ENCODE data around the gene SEMA4D.
A peak's percentile ranks its signal among the peaks of the same experiment; 100 is the strongest.

SEMA4D gene

GRCh38 chr9:89390068-89390555 is 107.8 kb downstream of the SEMA4D start:
- no peak overlapping the region for H3K4me3 ChIP-seq (replicated peaks; ENCODE audit: insufficient read depth, low read length)
- no peaks in the 10 kb centered on the region for H3K27me3 ChIP-seq (ENCODE audit: insufficient read depth, poor library complexity, severe bottlenecking)
- H3K27ac ChIP-seq (replicated peaks), result no peak overlapping the region
- DNase-seq (ENCODE audit: low read depth in 1 of 2, low spot score in 1 of 2), result no peak
- TF ChIP-seq POLR2AphosphoS5 (IDR thresholded peaks at IDR 0.05; ENCODE audit: low read depth) (no peak), SPI1 (IDR thresholded peaks at IDR 0.05; ENCODE audit: borderline replicate concordance, low read depth) (no peak), GABPA (IDR thresholded peaks at IDR 0.05; ENCODE audit: low read depth) (no peak)
- TF ChIP-seq, protein P1, sequence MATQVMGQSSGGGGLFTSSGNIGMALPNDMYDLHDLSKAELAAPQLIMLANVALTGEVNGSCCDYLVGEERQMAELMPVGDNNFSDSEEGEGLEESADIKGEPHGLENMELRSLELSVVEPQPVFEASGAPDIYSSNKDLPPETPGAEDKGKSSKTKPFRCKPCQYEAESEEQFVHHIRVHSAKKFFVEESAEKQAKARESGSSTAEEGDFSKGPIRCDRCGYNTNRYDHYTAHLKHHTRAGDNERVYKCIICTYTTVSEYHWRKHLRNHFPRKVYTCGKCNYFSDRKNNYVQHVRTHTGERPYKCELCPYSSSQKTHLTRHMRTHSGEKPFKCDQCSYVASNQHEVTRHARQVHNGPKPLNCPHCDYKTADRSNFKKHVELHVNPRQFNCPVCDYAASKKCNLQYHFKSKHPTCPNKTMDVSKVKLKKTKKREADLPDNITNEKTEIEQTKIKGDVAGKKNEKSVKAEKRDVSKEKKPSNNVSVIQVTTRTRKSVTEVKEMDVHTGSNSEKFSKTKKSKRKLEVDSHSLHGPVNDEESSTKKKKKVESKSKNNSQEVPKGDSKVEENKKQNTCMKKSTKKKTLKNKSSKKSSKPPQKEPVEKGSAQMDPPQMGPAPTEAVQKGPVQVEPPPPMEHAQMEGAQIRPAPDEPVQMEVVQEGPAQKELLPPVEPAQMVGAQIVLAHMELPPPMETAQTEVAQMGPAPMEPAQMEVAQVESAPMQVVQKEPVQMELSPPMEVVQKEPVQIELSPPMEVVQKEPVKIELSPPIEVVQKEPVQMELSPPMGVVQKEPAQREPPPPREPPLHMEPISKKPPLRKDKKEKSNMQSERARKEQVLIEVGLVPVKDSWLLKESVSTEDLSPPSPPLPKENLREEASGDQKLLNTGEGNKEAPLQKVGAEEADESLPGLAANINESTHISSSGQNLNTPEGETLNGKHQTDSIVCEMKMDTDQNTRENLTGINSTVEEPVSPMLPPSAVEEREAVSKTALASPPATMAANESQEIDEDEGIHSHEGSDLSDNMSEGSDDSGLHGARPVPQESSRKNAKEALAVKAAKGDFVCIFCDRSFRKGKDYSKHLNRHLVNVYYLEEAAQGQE (IDR thresholded peaks at IDR 0.05; ENCODE audit: insufficient replicate concordance, low read depth), result no peak
- TF ChIP-seq, protein P2, sequence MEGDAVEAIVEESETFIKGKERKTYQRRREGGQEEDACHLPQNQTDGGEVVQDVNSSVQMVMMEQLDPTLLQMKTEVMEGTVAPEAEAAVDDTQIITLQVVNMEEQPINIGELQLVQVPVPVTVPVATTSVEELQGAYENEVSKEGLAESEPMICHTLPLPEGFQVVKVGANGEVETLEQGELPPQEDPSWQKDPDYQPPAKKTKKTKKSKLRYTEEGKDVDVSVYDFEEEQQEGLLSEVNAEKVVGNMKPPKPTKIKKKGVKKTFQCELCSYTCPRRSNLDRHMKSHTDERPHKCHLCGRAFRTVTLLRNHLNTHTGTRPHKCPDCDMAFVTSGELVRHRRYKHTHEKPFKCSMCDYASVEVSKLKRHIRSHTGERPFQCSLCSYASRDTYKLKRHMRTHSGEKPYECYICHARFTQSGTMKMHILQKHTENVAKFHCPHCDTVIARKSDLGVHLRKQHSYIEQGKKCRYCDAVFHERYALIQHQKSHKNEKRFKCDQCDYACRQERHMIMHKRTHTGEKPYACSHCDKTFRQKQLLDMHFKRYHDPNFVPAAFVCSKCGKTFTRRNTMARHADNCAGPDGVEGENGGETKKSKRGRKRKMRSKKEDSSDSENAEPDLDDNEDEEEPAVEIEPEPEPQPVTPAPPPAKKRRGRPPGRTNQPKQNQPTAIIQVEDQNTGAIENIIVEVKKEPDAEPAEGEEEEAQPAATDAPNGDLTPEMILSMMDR (IDR thresholded peaks at IDR 0.05; ENCODE audit: insufficient read depth, low read length), result no peak

DNA sequence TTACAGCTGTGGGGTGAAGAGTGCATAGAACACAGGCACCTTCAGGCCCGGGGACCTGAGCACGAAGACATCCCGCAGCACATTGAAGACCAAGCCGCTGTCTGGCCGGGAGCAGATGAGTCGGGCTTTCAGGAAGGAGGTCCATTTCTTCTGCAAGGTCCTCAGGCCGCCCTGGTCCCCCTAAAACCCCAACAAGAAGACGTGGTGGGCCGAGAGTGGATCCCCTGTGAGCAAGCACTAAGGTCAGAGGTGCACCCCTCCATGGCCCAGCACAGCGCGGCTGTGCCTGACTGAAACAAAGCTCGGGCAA is 109.1 kb downstream of the SEMA4D start:
- no peak for DNase-seq (ENCODE audit: low read depth in 1 of 2, low spot score in 1 of 2)
- peak overlapping the region; percentile 29; the same call in 1 of the 2 replicates for H3K27ac ChIP-seq (replicated peaks)
- H3K4me3 ChIP-seq (replicated peaks; ENCODE audit: insufficient read depth, low read length), result no peak overlapping the region
- no peak for TF ChIP-seq POLR2AphosphoS5 (IDR thresholded peaks at IDR 0.05; ENCODE audit: low read depth)
- TF ChIP-seq, protein P1 (IDR thresholded peaks at IDR 0.05; ENCODE audit: insufficient replicate concordance, low read depth), result no peak
- TF ChIP-seq GABPA (IDR thresholded peaks at IDR 0.05; ENCODE audit: low read depth), result no peak
- TF ChIP-seq, protein P2 (IDR thresholded peaks at IDR 0.05; ENCODE audit: insufficient read depth, low read length), result no peak
- no peak for TF ChIP-seq SPI1 (IDR thresholded peaks at IDR 0.05; ENCODE audit: borderline replicate concordance, low read depth)
- H3K27me3 ChIP-seq (ENCODE audit: insufficient read depth, poor library complexity, severe bottlenecking), result no peaks in the 10 kb centered on the region

- H3K27ac ChIP-seq (replicated peaks), result peak overlapping the region; percentile 45
- H3K4me3 ChIP-seq (replicated peaks; ENCODE audit: insufficient read depth, low read length), result no peak overlapping the region
- DNase-seq (ENCODE audit: low read depth in 1 of 2, low spot score in 1 of 2), result peak; percentile 97 to 98
- TF ChIP-seq, protein P2 (IDR thresholded peaks at IDR 0.05; ENCODE audit: insufficient read depth, low read length), result no peak
- TF ChIP-seq POLR2AphosphoS5 (IDR thresholded peaks at IDR 0.05; ENCODE audit: low read depth), result peak; percentile 99
- TF ChIP-seq, protein P1 (IDR thresholded peaks at IDR 0.05; ENCODE audit: insufficient replicate concordance, low read depth), result peak; percentile 68
- peak; percentile 59; the same call in 1 of the 2 replicates for TF ChIP-seq GABPA (IDR thresholded peaks at IDR 0.05; ENCODE audit: low read depth)
- peak; percentile 34; the same call in 1 of the 2 replicates for TF ChIP-seq SPI1 (IDR thresholded peaks at IDR 0.05; ENCODE audit: borderline replicate concordance, low read depth)
- no peaks in the 10 kb centered on the region for H3K27me3 ChIP-seq (ENCODE audit: insufficient read depth, poor library complexity, severe bottlenecking)
These were observed 109.6 kb downstream of the SEMA4D start for GRCh38 chr9:89388084-89388867.

All from HL-60 (cell line).